HAP-1 (cell line): Measurements from ENCODE around the gene SHROOM4.

Experiments used
- DNase-seq, 2 experiments: peaks; one replicate each; pipeline ENCODE4 v3.0.0-alpha.2; 2016 to 2020; ENCODE audit warnings: low spot score in 2 of 2
- H3K27me3 ChIP-seq: fragments of 250-450 bp; sonication (Bioruptor Pico); 2 replicates; pipeline ENCODE4 v1.5.1; 2020; ENCODE audit warnings: low read depth, mild to moderate bottlenecking, moderate library complexity
- H3K36me3 ChIP-seq: fragments of 250-450 bp; sonication (Bioruptor Pico); replicated peaks from 2 replicates; pipeline ENCODE4 v1.5.1; 2020; ENCODE audit warnings: mild to moderate bottlenecking
- H3K4me1 ChIP-seq: fragments of 250-450 bp; sonication (Bioruptor Pico); 2 replicates; pipeline ENCODE4 v1.5.1; 2020; ENCODE audit warnings: mild to moderate bottlenecking
- H3K4me3 ChIP-seq: fragments of 250-450 bp; sonication (Bioruptor Pico); 2 replicates; pipeline ENCODE4 v1.5.1; 2020; ENCODE audit warnings: mild to moderate bottlenecking, moderate library complexity
- H3K9me3 ChIP-seq: fragments of 250-450 bp; sonication (Bioruptor Pico); 2 replicates; pipeline ENCODE4 v1.5.1; 2020; ENCODE audit warnings: mild to moderate bottlenecking, moderate library complexity
- in situ Hi-C: fragments of 300-500 bp; cut with MboI; formaldehyde crosslinking; loops from 3 replicates; pipeline ENCODE4 v1.14.3; 2020; ENCODE audit warnings: low sequenced_read_pairs, inconsistent platforms, mixed read lengths

SHROOM4 gene

GRCh38 chrX:50609796-50610195 lies 204.2 kb downstream of the SHROOM4 start:
- H3K27me3 ChIP-seq, result no peaks in the 10 kb centered on the region
- no peak for DNase-seq
- in situ Hi-C loops, result no loop called here
- H3K9me3 ChIP-seq, result no peaks in the 10 kb centered on the region
- H3K36me3 ChIP-seq, result no peaks in the 10 kb centered on the region
- no peaks in the 10 kb centered on the region for H3K4me1 ChIP-seq
- H3K4me3 ChIP-seq, result no peak overlapping the region

GRCh38 chrX:50606300-50606950 lies 207.6 kb downstream of the SHROOM4 start:
- H3K36me3 ChIP-seq, result no peaks in the 10 kb centered on the region
- no peaks in the 10 kb centered on the region for H3K9me3 ChIP-seq
- in situ Hi-C loops, result no loop called here
- no peak overlapping the region for H3K4me3 ChIP-seq
- no peaks in the 10 kb centered on the region for H3K4me1 ChIP-seq
- DNase-seq, result no peak
- H3K27me3 ChIP-seq, result no peaks in the 10 kb centered on the region

DNA sequence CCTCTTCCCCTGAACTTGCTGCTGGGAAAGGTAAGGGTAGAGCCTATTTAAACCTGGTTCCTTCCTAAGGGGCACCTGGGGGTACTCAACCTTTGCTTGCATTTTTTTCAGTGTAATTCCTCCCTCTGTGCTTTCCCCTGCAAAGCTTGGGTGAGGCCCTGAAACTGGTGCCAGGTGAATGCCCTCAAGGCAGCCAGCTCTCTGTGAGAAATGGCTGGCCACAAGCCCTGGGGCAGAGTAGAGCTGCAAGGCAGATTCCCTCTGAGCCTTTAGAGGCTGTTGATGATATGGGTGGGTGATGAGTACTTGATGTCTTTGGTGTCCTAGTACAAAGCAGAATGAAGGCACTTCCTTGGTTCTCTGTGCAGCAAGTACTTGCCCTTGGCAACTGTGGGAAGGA lies 217.9 kb downstream of the SHROOM4 start:
- in situ Hi-C loops, result loop anchor here (25.0 kb wide), 1 partner anchor 684 kb away; the partner anchor contains the start of gene CLCN5
- Histone ChIP-seq H3K9me3 (no peaks in the 10 kb centered on the region), H3K4me3 (no peak overlapping the region), H3K4me1 (no peaks in the 10 kb centered on the region; the same call in 1 of the 2 replicates), H3K27me3 (no peaks in the 10 kb centered on the region), H3K36me3 (no peaks in the 10 kb centered on the region)
- DNase-seq, result no peak

GRCh38 chrX:50594788-50595187 lies 219.2 kb downstream of the SHROOM4 start:
- no peaks in the 10 kb centered on the region for H3K27me3 ChIP-seq
- H3K4me1 ChIP-seq, result no peaks in the 10 kb centered on the region; the same call in 1 of the 2 replicates
- no peak for DNase-seq
- in situ Hi-C loops, result loop anchor here (25.0 kb wide), 1 partner anchor 682 kb away; the partner anchor contains the start of gene CLCN5
- no peaks in the 10 kb centered on the region for H3K36me3 ChIP-seq
- H3K4me3 ChIP-seq, result no peak overlapping the region
- no peaks in the 10 kb centered on the region for H3K9me3 ChIP-seq

DNA sequence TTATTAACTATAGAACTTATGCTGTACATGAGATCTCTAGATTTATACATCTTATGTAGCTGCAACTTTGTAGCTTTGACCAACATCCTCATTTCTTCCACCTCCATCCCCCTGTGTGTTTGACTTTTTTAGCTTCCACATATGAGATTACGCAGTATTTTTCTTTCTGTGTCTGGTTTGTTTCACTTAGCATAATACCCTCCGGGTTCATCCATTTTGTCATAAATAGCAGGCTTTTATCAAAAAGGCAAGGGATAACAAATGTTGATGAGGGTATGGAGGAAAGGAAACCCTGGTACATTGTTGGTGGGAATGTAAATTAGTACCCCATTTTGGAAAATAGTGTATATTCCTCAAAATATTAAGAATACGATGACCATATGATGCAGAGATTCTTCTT lies 227.0 kb downstream of the SHROOM4 start:
- in situ Hi-C loops, result loop anchor here (25.0 kb wide), 1 partner anchor 675 kb away; the partner anchor contains the start of gene CLCN5
- H3K4me1 ChIP-seq, result no peaks in the 10 kb centered on the region
- no peak for DNase-seq
- H3K4me3 ChIP-seq, result no peak overlapping the region
- no peaks in the 10 kb centered on the region for H3K36me3 ChIP-seq
- H3K27me3 ChIP-seq, result no peaks in the 10 kb centered on the region
- no peaks in the 10 kb centered on the region for H3K9me3 ChIP-seq

DNA sequence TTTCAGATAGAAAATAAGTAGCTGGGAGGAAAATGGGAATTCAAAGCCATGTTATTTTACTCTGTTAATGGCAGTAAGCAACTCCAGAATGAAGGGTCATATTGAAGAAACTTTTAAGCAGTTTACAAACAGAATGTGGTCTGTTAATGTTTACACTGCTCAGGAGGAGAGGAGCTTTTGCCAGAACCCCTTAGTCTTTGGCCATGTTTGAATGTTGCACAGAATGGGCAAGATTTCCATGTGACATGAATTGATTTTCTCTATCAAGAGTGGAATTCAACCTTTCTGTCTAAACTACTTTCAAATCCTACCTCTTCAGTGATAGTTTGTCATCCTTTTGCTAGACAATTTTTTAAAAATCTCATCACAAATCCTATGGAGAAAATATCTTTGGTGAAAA lies 227.6 kb downstream of the SHROOM4 start:
- Histone ChIP-seq H3K36me3 (no peaks in the 10 kb centered on the region), H3K4me1 (no peaks in the 10 kb centered on the region), H3K27me3 (no peaks in the 10 kb centered on the region), H3K4me3 (no peak overlapping the region), H3K9me3 (no peaks in the 10 kb centered on the region)
- in situ Hi-C loops, result loop anchor here (25.0 kb wide), 1 partner anchor 674 kb away; the partner anchor contains the start of gene CLCN5
- no peak for DNase-seq

- Histone ChIP-seq H3K27me3 (no peaks in the 10 kb centered on the region), H3K4me3 (no peak overlapping the region), H3K4me1 (no peaks in the 10 kb centered on the region), H3K36me3 (no peaks in the 10 kb centered on the region), H3K9me3 (no peaks in the 10 kb centered on the region)
- no peak for DNase-seq
- in situ Hi-C loops, result loop anchor here (25.0 kb wide), 1 partner anchor 669 kb away; the partner anchor contains the start of gene CLCN5
Observed at GRCh38 chrX:50581405-50581804, 232.6 kb downstream of the SHROOM4 start.

GRCh38 chrX:50579955-50580354 lies 234.0 kb downstream of the SHROOM4 start:
- peak; percentile 62 to 64 for DNase-seq
- no peaks in the 10 kb centered on the region for H3K36me3 ChIP-seq
- H3K9me3 ChIP-seq, result no peaks in the 10 kb centered on the region
- H3K4me3 ChIP-seq, result no peak overlapping the region
- H3K4me1 ChIP-seq, result no peaks in the 10 kb centered on the region
- no peaks in the 10 kb centered on the region for H3K27me3 ChIP-seq
- in situ Hi-C loops, result loop anchor here (25.0 kb wide), 1 partner anchor 668 kb away; the partner anchor contains the start of gene CLCN5

GRCh38 chrX:50577326-50577725 lies 236.7 kb downstream of the SHROOM4 start:
- Histone ChIP-seq H3K27me3 (no peaks in the 10 kb centered on the region), H3K4me3 (no peak overlapping the region), H3K36me3 (no peaks in the 10 kb centered on the region), H3K4me1 (no peaks in the 10 kb centered on the region), H3K9me3 (no peaks in the 10 kb centered on the region)
- in situ Hi-C loops, result loop anchor here (25.0 kb wide), 1 partner anchor 665 kb away; the partner anchor contains the start of gene CLCN5
- DNase-seq, result no peak

GRCh38 chrX:50567636-50568035 lies 246.4 kb downstream of the SHROOM4 start:
- in situ Hi-C loops, result no loop called here
- no peak overlapping the region for H3K4me3 ChIP-seq
- no peak for DNase-seq
- H3K4me1 ChIP-seq, result no peaks in the 10 kb centered on the region
- H3K36me3 ChIP-seq, result no peaks in the 10 kb centered on the region
- no peaks in the 10 kb centered on the region for H3K9me3 ChIP-seq
- no peaks in the 10 kb centered on the region for H3K27me3 ChIP-seq

- H3K4me1 ChIP-seq, result no peaks in the 10 kb centered on the region
- no peaks in the 10 kb centered on the region for H3K27me3 ChIP-seq
- H3K36me3 ChIP-seq, result no peaks in the 10 kb centered on the region
- no peaks in the 10 kb centered on the region for H3K9me3 ChIP-seq
- H3K4me3 ChIP-seq, result no peak overlapping the region
- no peak for DNase-seq
- in situ Hi-C loops, result no loop called here
Observed at GRCh38 chrX:50565718-50566117, 248.3 kb downstream of the SHROOM4 start.
